Stomach (tissue), 4 donors: ENCODE data around the gene STK24.

Source experiments
- CTCF ChIP-seq, 7 experiments: fragments of 450-650 bp in 4 of 7; fragments of 200-600 bp in 3 of 7; sonication (generic) in 3 of 7; IDR thresholded peaks; one replicate each; pipeline ENCODE4 v1.5.1; 2016 to 2019; ENCODE audit warnings: antibody characterized with exemption in 7 of 7, control low read depth in 2 of 7, mild to moderate bottlenecking in 1 of 7
- POLR2A ChIP-seq, 4 donors: fragments of 450-650 bp; IDR thresholded peaks; one replicate each; pipeline ENCODE4 v1.6.1; 2016; ENCODE audit warnings: antibody characterized with exemption in 4 of 4, control low read depth in 2 of 4, mild to moderate bottlenecking in 1 of 4, moderate library complexity in 1 of 4

GRCh38 chr13:98525456-98526181, 51.3 kb downstream of the STK24 start:
- TF ChIP-seq POLR2A (IDR thresholded peaks at IDR 0.05): no peak
- no peak for TF ChIP-seq CTCF (IDR thresholded peaks at IDR 0.05)
